Fibroblast of villous mesenchyme (primary cell): ENCODE results near the gene GOLGA6A. TPM values are rescaled to one million over a fixed set of nuclear protein-coding genes. Genes with fewer than 3 reads are reported as not detected.

ENCODE experiments used
- DNase-seq: peaks from one replicate; pipeline ENCODE4 v3.0.0-alpha.2; 2010; ENCODE audit warnings: low read depth
- H3K4me3 ChIP-seq: 2 replicates; pipeline ENCODE4 v1.5.1; 2011; ENCODE audit warnings: low read depth, mild to moderate bottlenecking, low read length
- CTCF ChIP-seq: IDR thresholded peaks from 2 replicates; pipeline ENCODE4 v1.5.1; 2012; ENCODE audit warnings: low read depth, mild to moderate bottlenecking, low read length; ENCODE audit not compliant: insufficient read depth
- total RNA-seq: library from RNA; depleted of rRNA; stranded (reverse); fragments of >200 nt; gene quantifications from 2 replicates; pipeline ENCODE4 v1.2.3, GENCODE V29; 2012

GOLGA6A gene
- total RNA-seq, 1 donor = not detected

- no peak overlapping the region for H3K4me3 ChIP-seq
- no peak for TF ChIP-seq CTCF
- DNase-seq = peak; percentile 81
These were observed 43.4 kb downstream of the GOLGA6A start for GRCh38 chr15:74038707-74039655.

GRCh38 chr15:74037171-74038117, 44.9 kb downstream of the GOLGA6A start:
- TF ChIP-seq CTCF = no peak
- no peak for DNase-seq
- no peak overlapping the region for H3K4me3 ChIP-seq

- no peak overlapping the region for H3K4me3 ChIP-seq
- peak; percentile 76 for TF ChIP-seq CTCF
- peak; percentile 75 for DNase-seq
These were observed 45.8 kb downstream of the GOLGA6A start for GRCh38 chr15:74036271-74037170.

- no peak for TF ChIP-seq CTCF
- H3K4me3 ChIP-seq = no peak overlapping the region
- DNase-seq = no peak
These were observed 47.0 kb downstream of the GOLGA6A start for GRCh38 chr15:74035121-74036017.

- no peak for TF ChIP-seq CTCF
- H3K4me3 ChIP-seq = no peak overlapping the region
- DNase-seq = no peak
These were observed 48.1 kb downstream of the GOLGA6A start for GRCh38 chr15:74034206-74034755.
